Stimulated activated CD4-positive, alpha-beta T cell treated with anti-CD3 and anti-CD28 coated beads, TNF-alpha, amount 100 ng/mL, for 24 hours (primary cell): ENCODE data around the gene CCDC88C.
A peak's percentile ranks its signal among the peaks of the same experiment; 100 is the strongest.

ENCODE experiments used
- DNase-seq, 3 experiments: peaks; one replicate each; pipeline ENCODE4 v3.0.0-alpha.2; 2020; ENCODE audit warnings: low read depth in 3 of 3

The CCDC88C gene

DNA sequence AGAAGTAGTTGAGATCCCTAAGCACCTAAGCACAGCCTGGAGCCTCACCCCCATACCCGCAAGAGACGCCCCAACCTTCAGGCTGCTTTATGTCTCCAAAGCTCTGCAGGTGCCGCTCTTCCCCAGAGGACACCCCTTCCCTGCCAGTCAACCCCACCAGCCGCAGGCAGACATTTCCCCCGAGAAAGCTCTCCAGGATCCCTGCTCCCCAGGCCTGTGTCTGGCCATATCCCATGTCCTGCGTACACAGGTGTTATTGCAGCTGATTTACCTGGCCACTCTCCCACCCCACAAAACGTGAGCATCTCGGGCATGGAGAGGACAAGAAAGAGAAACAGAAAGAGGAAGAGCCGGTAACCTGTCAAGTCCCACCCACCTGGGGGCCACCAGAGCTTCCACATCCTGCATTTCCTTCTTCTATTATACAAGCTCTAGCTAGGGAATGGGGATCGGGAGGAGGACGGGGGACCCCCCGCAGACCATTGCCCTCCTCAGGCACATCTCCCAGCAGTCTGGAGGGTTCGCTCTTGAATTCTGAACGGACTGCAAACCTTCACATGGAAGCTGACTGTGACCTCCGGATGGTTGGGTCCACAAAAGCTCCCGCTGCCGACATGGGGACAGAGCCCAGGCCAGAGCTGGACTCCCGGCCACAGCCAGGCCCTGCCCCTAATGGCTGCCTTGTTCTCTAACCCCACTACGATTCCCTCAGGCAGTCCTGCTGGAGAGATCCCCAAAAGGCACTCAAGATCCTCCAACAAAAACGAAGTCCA, 17.6 kb downstream of the CCDC88C start:
- DNase-seq = no peak

DNA sequence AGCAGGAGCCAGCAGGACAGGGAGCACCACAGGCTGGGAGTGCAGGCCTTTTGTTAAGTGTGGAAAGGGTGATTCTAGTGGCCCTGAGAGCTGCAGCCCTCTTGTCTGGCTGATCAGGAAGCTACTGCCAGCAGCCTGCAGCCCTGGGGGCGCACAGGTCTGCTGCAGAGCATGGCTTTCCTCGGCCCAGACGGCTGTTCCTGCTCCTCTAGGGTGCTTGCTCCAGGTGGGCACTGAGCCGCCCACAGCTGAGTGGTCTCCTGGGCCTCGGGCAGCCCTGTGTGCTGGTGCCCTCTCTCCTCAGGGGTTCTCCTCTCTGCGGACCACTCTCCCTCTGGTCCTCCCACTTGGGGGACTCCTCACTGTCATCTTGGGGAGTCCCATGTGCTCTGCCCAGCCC, 18.9 kb downstream of the CCDC88C start:
- DNase-seq = no peak

DNA sequence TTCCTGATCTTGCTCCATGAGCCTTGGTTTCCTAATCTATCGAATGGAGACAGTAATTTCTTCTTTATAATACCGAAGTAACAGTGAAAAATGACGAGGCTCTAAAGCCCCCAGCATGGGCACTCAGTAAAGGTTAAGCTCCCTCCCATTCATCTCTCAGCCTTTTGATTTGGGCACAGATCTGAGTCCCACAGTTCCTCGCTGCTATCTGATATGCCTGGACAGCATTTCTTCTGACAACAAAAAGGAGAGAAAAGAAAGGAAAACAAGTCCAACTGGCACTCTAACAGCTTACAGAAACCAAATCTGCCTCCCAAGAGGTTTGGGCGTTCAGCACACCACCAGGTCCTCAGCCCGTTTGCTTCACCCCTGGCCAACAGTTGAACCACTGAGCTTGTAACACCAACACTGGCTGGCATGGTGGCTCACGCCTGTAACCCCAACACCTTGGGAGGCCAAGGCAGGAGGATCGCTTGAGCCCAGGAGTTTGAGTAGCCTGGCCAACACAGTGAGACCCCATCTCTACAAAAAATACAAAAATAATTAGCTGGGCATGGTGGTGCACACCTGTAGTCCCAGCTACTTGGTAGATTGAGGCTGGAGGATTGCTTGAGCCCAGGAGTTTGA, 19.5 kb downstream of the CCDC88C start:
- DNase-seq = no peak

DNA sequence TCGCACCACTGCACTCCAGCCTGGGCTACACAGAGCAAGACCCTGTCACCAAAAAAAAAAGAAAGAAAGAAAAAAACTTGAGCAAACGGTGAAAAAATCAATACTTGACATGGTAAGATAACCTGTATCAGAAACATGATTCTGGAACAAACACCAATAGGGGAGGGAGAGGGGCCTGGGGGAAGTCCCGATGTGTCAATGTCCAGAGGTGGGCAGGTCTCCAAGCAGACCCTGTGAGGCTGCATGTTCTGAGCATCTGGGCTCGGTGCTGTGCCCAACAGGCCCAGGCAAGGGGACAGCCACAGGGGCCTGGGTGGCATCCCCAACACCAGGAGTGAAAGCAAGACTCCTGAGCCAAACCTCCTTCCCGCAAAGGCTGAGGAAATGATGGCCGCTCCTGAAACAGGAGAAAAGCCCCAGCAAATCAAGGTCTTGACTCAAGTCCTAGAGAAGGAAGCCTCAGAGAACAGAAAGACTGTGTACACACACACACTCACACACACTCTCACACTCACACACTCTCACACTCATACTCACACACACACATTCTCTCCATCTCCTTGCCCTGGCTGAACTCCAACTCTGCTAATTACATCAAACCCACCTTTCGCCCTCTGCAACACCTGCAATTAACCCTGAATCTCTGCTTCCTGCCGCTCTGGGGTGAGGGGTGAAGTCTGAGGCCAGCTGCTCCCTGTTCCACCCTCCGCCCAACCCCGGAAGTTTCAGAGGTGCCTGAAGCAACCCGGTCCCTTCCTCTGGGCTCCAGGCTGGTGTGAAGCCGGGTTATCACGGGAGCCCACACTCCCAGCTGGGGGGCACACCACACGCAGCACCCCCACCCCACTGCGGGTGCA, 20.4 kb downstream of the CCDC88C start:
- DNase-seq = peak in 1 of 3 experiments; percentile 68

DNA sequence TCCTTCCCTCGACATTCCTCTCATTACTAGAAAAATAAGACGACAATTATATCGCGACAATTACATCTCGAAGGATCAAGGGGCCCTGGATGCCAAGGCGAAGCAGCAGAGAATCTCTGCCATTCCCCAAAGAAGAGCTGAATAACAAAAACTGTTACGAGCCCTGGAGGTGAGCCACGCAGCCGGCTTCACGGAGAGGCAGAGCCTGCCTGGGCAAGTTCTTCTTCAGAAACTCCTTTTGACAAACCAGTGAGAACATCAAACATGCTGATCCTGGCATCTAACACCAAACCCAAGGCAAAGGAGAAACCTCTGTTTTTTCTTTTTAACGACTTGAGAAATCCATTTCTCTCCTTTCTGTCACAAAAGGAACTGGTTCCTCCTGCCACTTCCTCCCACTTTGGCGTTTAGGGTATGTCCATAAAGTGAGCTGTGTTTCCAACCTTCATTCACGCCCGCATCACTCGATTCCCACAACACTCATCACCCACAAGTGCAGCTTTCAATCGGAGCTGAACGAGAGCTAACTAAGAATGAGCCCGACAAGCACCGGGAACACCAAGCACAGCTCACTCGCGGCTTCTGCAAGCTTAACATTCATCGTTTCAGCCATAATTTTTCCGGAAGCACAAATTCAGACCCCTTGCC, 21.5 kb downstream of the CCDC88C start:
- no peak for DNase-seq

DNA sequence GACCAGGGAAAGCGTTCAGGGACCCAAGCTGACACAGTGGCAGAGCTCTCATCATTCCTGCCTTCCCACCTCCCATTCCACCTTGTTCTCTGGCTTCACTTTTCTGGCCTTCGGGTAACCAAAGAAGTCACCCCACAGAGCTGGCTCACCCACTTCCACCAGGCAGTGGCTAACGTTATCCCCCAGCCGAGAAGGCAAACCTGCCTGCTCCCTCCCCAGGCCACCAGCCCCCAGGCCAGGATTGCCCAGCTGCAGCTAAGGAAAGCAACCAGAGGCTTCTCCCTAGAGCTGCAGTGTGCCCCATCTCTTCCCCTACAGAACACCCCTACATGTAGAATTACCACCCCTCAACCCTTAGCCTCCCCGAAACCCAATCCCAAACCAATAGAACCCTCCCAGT, 22.2 kb downstream of the CCDC88C start:
- DNase-seq = no peak

DNA sequence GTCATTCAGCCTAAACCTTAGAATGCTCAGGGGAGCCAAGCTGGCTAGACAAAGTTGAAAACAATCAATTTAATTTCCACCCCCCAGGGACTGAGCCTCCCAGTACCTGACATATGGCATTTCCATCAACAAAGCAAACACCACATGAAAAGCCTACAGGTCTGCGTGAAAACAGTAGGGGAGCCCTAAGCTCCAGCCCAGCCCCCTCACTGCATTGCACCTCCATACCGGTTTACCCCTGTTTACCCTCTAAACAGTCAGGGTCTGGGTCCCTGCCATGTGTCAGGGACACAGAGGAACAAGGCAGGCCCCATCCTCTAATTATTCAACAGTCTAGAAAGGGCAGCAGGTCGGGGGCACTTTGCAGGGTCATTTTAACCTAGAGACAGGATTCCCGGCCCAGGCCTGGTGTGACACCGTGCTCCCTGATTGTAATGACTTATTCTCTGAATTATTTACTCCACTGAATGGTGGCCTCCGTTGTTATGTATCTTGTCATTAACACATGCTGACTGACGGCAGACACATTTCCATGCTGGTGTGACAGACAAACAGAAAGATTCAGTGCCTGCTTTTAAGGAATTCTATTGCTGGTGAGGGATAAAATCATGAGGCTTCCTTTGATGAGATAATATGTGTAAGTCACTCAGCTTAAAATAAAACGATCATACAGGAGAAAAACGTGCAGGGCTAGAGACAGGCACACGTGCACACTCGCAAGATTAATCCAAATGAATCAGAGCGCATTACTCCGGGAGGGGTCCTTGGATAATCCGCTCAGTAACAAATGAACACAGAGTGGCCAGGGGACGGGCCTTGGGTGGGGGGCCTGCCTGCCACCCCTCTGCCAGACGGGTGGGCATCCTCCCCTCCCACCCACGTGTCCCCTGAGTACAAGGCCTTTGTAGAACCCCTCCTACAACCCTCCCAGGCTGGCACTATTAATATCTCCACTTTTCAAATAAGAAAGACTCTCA, 23.2 kb downstream of the CCDC88C start:
- DNase-seq = no peak

DNA sequence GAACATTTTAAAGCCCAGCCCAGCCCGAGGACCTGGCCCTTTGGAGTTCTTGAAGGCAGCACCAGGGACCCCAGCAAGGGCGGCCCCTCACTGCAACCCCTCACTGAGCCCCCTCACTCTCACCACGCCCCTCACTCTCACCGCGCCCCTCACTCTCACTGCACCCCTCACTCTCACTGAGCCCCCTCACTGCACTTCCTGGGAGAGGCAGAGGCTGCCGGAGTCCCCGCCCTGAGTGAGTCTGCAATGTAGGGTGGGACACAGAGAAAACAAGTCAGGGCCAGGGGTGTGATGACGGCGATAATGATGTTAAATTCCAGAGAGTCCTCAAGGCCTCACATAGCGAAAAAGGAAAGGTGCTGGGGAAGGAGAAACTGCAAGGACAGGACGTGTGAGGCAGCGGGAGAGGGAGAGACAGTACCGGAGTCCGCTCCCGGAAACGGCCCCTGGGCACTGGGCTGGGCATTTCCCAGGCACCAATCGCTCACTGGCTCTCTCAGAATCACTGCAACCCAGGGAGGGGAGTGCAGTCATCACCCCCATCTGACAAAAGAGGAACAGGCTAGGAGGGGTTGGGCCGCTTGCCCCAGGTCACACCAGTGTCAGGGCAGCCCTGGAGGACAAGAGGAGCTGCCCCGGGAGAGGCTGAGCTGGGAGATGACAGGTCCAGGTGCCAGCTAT, 24.9 kb downstream of the CCDC88C start:
- no peak for DNase-seq

DNA sequence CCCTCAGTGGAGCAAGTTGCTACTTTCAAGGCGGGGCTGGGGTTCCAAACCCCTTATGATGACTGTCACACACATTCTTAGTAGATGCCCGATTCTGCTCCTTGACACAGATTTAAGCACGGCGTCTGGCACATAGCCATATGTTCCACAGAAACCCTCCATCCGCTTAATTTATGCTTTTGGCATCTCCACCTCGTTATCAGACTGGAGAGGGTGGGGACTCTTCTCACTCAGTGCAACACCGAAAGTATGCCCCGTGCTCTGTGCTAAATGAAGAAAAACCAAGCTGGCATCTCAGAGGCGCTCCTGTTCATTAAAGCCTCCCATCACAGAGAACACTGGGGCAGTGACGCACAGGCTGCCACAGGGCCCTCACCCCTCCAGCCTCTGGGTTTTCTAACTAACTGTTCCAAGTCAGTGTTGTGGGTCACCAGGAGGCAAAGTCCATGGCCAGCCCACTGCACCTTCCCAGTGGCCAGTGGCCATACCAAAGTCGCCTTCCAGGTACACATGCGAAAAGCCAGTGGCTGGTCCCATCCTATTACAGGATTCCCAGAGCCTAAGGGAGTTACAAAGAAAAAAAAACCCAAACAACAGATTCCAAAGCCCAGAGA, 27.3 kb downstream of the CCDC88C start:
- no peak for DNase-seq

DNA sequence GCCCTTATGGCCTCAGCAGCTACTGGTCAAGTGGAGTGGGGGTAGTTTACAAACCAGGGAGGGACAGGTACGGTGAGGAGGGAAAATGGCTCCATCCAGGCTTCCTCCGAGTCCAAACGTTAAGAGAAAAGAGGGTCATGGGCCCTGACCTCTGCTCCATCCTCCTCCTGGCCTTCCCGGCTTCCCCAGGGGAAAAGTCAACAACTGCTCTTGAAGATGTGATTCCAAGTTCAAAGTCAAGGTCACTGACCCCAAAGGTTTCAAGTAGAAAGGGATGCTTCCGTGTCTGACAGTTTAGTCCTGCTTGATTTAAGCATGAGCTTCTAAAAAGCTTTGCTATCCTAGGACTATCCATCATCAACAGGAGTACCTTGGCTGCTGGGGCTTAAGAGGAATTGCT, 28.5 kb downstream of the CCDC88C start:
- no peak for DNase-seq

DNA sequence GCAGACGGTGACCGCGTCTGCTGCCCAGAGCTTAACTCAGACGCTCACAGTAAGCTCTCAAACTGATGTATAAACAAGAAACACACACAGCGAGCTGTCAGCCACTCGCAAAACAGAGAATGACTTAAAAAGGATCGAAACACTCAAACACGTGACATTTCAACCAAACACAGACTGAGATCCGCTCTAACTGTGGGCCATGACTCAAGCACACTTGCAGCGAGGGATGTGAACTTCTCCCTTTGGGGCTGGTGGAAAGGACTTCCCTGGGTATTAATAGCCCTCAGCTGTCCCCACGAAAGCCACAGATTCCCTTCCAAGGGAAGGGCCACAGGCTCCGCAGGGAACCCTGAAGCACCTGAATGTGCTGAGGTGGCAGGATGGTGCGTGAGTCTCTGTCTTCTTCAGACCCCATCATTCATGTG, 29.1 kb downstream of the CCDC88C start:
- DNase-seq = no peak

DNA sequence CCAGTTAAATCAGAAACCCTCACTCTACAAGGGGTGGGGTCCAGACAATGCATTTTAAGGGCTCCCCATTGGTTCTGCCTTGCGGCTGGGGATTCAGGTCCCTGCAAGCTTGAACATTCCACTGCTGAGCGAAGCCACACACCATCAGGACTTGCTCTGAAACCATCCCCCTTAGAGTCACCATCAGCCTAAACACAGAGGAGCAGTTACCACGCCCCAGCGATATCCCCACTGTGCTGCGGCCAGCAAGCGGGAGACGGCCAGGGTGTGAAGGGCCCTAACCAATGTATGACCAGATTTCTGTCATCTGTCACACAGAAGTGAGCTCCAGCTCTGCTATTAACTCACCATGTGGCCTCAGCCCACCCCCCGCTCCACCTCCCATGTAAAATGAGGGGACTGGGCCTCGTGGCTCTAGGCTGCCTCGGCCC, 29.7 kb downstream of the CCDC88C start:
- no peak for DNase-seq

DNA sequence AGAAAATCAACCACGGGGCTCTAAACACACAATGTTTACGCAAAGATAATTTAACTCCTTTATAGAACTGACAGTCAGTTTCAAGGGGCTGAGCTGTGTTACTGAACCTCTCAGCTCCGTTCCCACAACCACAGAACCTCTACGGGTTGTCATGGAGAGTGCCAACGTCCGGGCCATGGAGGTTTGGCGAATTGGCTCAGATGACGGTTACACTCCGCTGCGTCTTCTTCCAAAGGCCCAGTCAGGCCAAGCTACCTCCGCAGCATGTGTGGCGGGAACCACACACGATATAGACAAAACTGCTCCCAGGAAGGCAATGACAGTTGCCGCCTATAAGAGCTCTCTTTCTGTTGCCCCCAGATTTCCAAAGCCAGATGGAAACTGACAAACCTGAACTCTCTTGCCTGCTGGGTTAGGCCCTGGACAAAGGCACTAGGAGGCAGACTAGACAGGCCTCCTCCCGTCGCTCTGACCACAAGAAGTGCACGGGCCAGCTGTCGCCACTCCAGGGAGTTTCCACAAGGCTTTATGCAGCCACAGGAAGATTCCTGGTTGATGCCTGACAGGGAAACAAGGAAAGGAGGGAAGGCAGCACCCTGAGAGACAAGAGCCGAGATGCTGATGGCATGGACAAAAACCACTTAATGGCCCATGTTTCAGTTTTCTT, 30.3 kb downstream of the CCDC88C start:
- DNase-seq = no peak

DNA sequence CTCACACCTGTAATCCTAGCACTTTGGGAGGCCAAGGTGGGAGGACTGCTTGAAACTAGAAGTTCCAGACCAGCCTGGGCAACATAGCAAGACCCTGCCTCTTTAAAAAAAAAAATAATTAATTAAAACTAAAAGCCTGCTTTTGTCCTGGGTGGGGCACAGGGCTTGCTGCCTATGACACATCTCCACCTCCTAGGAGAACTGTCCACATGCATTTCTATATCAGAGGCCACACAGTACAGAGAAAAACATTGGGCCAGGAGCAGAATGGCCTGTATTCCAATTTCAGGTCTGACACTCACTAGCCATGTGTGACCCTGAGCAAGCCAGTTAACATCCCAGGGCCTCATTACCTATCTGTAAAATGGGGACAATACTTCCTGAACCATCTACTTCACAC, 31.9 kb downstream of the CCDC88C start:
- no peak for DNase-seq

DNA sequence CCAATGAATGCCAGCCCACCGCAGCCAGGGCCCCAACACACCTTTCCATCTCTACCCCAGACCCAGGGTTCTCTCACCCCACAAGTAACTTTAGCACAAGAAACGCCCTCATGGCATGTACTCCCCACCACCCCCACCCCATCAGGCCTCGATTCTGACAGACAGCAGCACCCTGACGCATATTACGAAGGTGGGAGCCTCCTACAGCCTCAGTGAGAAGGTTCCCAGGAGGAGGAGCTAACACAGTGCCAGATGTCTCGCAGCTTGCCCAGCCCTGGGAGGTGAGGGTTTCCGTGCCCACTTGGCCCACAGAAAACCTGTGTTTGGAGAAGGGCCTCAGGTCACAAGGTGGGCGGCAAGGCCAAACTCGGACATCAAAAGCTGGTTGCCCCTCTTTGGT, 32.4 kb downstream of the CCDC88C start:
- DNase-seq = no peak

DNA sequence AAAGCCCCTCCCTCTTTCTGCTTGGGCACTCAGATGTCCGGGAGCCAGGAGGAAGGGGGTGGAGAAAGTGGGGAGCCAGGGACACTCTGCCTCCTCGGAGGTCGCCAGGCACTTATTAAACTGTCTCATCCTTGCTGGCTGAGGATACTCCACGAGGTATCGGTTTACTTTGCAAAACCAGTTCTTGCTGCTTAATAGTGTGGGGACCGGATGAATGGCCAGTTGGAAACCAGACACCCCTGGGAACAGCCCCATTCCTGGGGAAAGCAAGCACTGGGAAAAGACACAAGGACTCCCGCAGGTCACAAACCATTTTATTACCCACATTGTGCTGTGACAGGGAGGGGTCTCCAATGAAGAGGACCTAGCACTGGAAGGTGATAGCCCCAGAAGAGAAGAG, 34.2 kb downstream of the CCDC88C start:
- DNase-seq = no peak

DNA sequence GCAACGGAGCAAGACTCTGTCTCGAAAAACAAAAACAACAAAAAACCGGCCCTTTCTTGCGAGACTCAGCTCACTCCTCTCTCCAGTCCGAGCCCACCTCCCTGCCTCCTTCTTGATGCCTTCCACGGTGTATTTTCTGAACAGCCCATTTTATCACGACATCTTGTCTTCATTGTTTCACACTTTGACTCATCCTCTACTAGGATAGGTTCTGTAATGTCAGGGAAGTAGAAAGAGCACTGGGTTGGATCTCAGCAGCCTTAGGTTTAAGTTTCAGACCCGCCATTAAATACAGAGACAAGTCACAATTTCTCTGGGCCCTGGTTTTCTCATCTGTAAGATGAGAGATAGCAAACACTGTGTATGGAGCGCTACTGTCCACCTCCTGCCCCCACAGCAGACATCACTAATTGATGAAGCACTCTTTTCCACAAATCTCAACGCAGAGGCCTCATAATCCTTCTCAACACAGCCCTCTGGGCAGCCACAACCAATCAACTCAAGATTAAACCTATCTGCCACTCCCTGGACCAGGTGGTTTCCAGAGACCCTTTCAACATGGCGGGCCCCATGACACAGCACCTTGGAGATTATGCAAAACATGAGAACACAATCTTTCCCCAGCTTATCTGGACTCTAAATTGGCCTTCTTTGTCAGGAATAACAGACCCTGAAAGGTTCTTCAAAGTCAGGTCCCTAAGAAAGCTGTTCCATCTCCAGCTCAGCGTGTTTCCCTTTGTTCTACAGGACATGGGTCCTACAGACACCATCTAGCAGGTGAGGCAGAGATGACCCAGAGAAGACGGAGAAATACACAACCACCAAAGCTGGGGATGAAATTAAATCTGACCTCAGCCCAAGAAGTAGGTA, 35.6 kb downstream of the CCDC88C start:
- no peak for DNase-seq

DNA sequence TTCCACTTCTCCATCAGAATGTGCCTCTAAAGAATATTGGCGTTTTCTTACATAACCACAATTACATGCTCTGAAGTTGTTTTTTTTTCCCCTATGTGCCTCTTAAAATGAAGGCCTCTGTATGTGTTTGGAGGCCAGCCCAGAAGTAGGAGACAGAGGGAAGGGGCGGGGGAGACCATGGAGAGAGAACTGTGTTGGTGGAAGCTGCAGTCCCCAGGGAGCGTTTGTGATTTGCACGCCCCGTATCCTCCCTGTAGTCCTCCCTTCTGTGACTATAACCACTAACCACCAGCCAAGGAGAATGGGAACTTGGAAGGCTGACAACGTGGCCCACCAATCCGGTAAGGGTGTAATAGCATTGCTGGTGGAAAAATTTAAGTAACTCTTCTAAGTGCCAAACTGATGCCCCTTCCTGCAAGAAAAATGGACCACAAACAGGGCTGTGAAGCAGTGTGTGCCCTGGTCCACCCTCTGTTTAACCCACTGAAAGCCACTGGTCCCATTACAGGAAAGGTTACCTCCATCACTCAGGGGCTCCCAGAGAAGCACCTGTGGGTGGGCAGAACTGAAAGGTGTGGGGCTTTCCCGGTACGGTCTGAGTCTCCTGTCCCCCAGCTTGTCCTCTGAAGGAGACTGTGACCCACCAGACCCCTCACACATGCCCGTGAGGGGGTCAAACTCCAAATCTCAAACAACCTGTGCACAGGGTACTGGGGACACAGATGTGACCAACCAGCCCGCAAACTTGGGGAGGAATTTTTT, 36.8 kb downstream of the CCDC88C start:
- no peak for DNase-seq
